ENCODE results near the gene PXYLP1. TPM values are rescaled to one million over a fixed set of nuclear protein-coding genes. Genes with fewer than 3 reads are reported as not detected.

PXYLP1 gene
- total and polyA plus RNA-seq, 9 of the 15 experiments (the other 6 are each of a cell fraction or from before 2014, with no cell fraction given): 0.80 to 2.9 (median 1.3) TPM

DNA sequence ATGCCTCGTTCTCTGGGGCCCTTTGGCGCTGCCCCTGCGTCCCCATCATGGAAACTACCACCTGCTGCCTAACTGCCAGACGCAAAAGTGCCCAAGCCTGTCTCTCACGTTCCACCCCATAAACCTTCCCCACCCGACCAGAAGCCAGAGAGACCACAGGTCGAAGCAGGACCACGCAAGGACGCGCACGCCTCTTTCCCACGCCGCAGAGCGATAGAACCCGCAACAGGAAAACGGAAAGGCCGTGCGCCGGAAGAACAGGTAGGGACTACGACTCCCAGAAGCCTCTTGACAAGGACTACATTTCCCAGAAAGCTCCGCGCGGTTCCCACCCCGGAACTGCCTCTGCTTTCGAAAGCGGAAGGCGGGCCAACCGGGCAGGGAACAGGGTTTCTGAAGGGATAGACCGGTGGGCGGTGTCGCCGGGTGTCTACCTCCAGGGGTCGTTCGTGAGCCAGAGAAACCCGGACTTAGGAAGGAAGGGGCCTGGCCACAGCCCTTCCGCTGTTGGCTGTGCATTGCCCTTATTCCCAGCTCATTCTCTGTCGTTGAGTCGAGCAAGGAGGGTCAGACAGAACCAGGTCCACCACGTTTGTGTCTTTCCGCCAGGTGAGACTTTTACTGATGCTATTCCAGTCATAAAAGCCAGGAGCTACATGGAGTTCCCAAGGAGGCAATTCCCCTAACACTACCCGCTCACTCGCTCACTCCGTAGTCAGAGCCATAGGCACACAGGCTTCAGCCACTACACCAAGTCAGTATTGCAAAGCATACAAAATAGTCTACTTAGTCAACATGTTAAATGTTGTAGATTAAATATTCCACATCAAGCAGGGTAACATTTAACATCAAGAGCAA lies 80.1 kb downstream of the PXYLP1 start (continued):
- no peak for TF ChIP-seq ZNF445 (CRISPR knock-in tag; IDR thresholded peaks at IDR 0.05; ENCODE audit: low read depth)
- TF ChIP-seq GTF2F1 (IDR thresholded peaks at IDR 0.05; ENCODE audit: low read depth, low read length): peak; percentile 70; the same call in 1 of the 2 replicates
- no peak for TF ChIP-seq ZEB2 (IDR thresholded peaks at IDR 0.05)
- TF ChIP-seq RCOR1 (IDR thresholded peaks at IDR 0.05; ENCODE audit: borderline replicate concordance in 1 of 2, low read depth in 2 of 2, low read length in 2 of 2): peak in 1 of 2 experiments; percentile 48; a peak in 2 of 4 replicates
- peak; percentile 48; the same call in 1 of the 2 replicates for TF ChIP-seq SMARCE1 (IDR thresholded peaks at IDR 0.05)
- TF ChIP-seq ZNF778 (CRISPR knock-in tag; IDR thresholded peaks at IDR 0.05): no peak
- peak; percentile 71 for TF ChIP-seq KDM5B (IDR thresholded peaks at IDR 0.05; ENCODE audit: insufficient replicate concordance, low read depth, low read length)
- TF ChIP-seq MIER1 (IDR thresholded peaks at IDR 0.05; ENCODE audit: low read depth): 0 out of 2 replicates have a peak, but pooled peaks have one; percentile 16
- TF ChIP-seq KHSRP (IDR thresholded peaks at IDR 0.05): no peak
- TF ChIP-seq NR2C2 (CRISPR knock-in tag; IDR thresholded peaks at IDR 0.05): 0 out of 2 replicates have a peak, but pooled peaks have one; percentile 63
- peak; percentile 93 for TF ChIP-seq NR2C2 (tag; IDR thresholded peaks at IDR 0.05)
- TF ChIP-seq SRSF9 (IDR thresholded peaks at IDR 0.05; ENCODE audit: borderline replicate concordance, low read depth, low read length): no peak
- no peak for TF ChIP-seq SP2 (IDR thresholded peaks at IDR 0.05; ENCODE audit: extremely low read depth, low read depth, low read length, poor library complexity, severe bottlenecking)
- TF ChIP-seq, protein P1, sequence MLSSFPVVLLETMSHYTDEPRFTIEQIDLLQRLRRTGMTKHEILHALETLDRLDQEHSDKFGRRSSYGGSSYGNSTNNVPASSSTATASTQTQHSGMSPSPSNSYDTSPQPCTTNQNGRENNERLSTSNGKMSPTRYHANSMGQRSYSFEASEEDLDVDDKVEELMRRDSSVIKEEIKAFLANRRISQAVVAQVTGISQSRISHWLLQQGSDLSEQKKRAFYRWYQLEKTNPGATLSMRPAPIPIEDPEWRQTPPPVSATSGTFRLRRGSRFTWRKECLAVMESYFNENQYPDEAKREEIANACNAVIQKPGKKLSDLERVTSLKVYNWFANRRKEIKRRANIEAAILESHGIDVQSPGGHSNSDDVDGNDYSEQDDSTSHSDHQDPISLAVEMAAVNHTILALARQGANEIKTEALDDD (IDR thresholded peaks at IDR 0.05): peak; percentile 65
- TF ChIP-seq ARID2 (IDR thresholded peaks at IDR 0.05): peak; percentile 78
- peak; percentile 31; the same call in 1 of the 2 replicates for TF ChIP-seq KLF16 (IDR thresholded peaks at IDR 0.05)
- TF ChIP-seq ZNF77 (CRISPR knock-in tag; IDR thresholded peaks at IDR 0.05): no peak
- peak; percentile 99 for TF ChIP-seq RAD21 (CRISPR knock-in tag; conservative IDR thresholded peaks at IDR 0.05 in 1 of 2, IDR thresholded peaks at IDR 0.05 in 1 of 2)
- TF ChIP-seq MYBL2 (IDR thresholded peaks at IDR 0.05; ENCODE audit: low read depth): no peak
- no peak for TF ChIP-seq MYBL2 (CRISPR knock-in tag; IDR thresholded peaks at IDR 0.05; ENCODE audit: borderline replicate concordance)
- peak; percentile 74 for TF ChIP-seq C11orf30 (IDR thresholded peaks at IDR 0.05; ENCODE audit: low read depth)
- peak; percentile 74; the same call in 1 of the 2 replicates for TF ChIP-seq ATF7 (IDR thresholded peaks at IDR 0.05)
- TF ChIP-seq, protein P2, sequence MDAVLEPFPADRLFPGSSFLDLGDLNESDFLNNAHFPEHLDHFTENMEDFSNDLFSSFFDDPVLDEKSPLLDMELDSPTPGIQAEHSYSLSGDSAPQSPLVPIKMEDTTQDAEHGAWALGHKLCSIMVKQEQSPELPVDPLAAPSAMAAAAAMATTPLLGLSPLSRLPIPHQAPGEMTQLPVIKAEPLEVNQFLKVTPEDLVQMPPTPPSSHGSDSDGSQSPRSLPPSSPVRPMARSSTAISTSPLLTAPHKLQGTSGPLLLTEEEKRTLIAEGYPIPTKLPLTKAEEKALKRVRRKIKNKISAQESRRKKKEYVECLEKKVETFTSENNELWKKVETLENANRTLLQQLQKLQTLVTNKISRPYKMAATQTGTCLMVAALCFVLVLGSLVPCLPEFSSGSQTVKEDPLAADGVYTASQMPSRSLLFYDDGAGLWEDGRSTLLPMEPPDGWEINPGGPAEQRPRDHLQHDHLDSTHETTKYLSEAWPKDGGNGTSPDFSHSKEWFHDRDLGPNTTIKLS (IDR thresholded peaks at IDR 0.05; ENCODE audit: borderline replicate concordance, low read depth): peak; percentile 88
- TF ChIP-seq BHLHE40 (IDR thresholded peaks at IDR 0.05; ENCODE audit: low read length): peak; percentile 5; the same call in 1 of the 2 replicates
- peak; percentile 69 for TF ChIP-seq ZFP36 (IDR thresholded peaks at IDR 0.05; ENCODE audit: low read depth, low read length, partially characterized antibody)
- TF ChIP-seq ELF1 (tag; IDR thresholded peaks at IDR 0.05): peak; percentile 100
- TF ChIP-seq KLF13 (tag; IDR thresholded peaks at IDR 0.05; ENCODE audit: borderline replicate concordance, low read depth): peak; percentile 86

Measured in K562 (cell line).